H1 (cell line): ENCODE results near the gene ACTR6.

ENCODE experiments used
- CHD2 ChIP-seq: IDR thresholded peaks from 2 replicates; pipeline ENCODE4 v1.6.1; 2012; ENCODE audit warnings: low read length, improper control_type of control experiment
- CREB1 ChIP-seq: IDR thresholded peaks from 2 replicates; pipeline ENCODE4 v1.6.1; 2012; ENCODE audit warnings: inconsistent platforms
- EP300 ChIP-seq, 2 experiments: IDR thresholded peaks; 1 replicate in 1 of 2; 2 replicates in 1 of 2; pipeline ENCODE4 v1.6.1; 2011 to 2012; ENCODE audit warnings: low read depth in 2 of 2, low read length in 2 of 2, mild to moderate bottlenecking in 2 of 2, borderline replicate concordance in 1 of 2, inconsistent platforms in 1 of 2, moderate library complexity in 1 of 2
- GTF2F1 ChIP-seq: IDR thresholded peaks from 2 replicates; pipeline ENCODE4 v1.6.1; 2012; ENCODE audit warnings: low read depth, low read length, improper control_type of control experiment, borderline replicate concordance
- KDM1A ChIP-seq: fragments of 200-600, 300-600 bp; sonication (generic); IDR thresholded peaks from 2 replicates; pipeline ENCODE4 v1.7.1; 2016; ENCODE audit warnings: mild to moderate bottlenecking, low read length, borderline replicate concordance
- POLR2A ChIP-seq, 2 experiments: IDR thresholded peaks; 1 replicate in 1 of 2; 2 replicates in 1 of 2; pipeline ENCODE4 v1.6.1; 2011; ENCODE audit warnings: low read depth in 2 of 2, low read length in 2 of 2, mild to moderate bottlenecking in 2 of 2; ENCODE audit errors: control extremely low read depth in 1 of 2
- POLR2AphosphoS5 ChIP-seq: IDR thresholded peaks from 2 replicates; pipeline ENCODE4 v1.6.1; 2011; ENCODE audit warnings: low read depth, low read length
- TF ChIP-seq, protein P1 (sequence below), 3 experiments: IDR thresholded peaks; 1 replicate in 2 of 3; 2 replicates in 1 of 3; pipeline versions ENCODE4 v1.5.1 to v1.6.1; 2011; ENCODE audit warnings: low read length in 3 of 3, mild to moderate bottlenecking in 3 of 3, inconsistent platforms in 2 of 3, low read depth in 1 of 3, moderate library complexity in 1 of 3; ENCODE audit not compliant: insufficient read depth in 1 of 3; ENCODE audit errors: control extremely low read depth in 1 of 3

DNA sequence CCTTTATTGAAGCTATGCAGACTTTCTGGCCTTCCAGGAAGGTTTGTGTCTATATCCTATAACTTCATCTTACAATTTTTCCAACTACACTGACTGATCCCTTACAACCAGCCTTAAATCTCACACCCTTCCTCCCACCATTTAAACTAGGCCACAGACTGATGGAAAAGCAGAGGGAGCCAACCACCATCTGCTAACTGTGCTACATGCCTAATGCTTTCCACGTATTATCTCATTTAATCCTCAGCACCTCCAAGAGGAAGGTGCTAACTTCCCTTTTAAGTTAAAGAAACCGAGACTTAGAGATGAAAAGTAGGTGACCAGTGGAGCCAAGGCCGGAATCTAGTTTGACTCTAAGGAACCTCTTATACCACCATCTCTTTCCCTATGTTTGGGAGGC lies 35.3 kb upstream of the ACTR6 start:
- TF ChIP-seq CHD2 = no peak
- TF ChIP-seq GTF2F1 = no peak
- TF ChIP-seq, protein P1, sequence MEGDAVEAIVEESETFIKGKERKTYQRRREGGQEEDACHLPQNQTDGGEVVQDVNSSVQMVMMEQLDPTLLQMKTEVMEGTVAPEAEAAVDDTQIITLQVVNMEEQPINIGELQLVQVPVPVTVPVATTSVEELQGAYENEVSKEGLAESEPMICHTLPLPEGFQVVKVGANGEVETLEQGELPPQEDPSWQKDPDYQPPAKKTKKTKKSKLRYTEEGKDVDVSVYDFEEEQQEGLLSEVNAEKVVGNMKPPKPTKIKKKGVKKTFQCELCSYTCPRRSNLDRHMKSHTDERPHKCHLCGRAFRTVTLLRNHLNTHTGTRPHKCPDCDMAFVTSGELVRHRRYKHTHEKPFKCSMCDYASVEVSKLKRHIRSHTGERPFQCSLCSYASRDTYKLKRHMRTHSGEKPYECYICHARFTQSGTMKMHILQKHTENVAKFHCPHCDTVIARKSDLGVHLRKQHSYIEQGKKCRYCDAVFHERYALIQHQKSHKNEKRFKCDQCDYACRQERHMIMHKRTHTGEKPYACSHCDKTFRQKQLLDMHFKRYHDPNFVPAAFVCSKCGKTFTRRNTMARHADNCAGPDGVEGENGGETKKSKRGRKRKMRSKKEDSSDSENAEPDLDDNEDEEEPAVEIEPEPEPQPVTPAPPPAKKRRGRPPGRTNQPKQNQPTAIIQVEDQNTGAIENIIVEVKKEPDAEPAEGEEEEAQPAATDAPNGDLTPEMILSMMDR (IDR thresholded peaks at IDR 0.05; ENCODE audit: control extremely low read depth in 1 of 3, insufficient read depth in 1 of 3, low read depth in 1 of 3, low read length in 3 of 3) = no peak
- no peak for TF ChIP-seq CREB1
- no peak for TF ChIP-seq EP300 (IDR thresholded peaks at IDR 0.05; ENCODE audit: borderline replicate concordance in 1 of 2, low read depth in 2 of 2, low read length in 2 of 2)
- no peak for TF ChIP-seq POLR2AphosphoS5
- TF ChIP-seq KDM1A = no peak
- TF ChIP-seq POLR2A (IDR thresholded peaks at IDR 0.05; ENCODE audit: control extremely low read depth in 1 of 2, low read depth in 2 of 2, low read length in 2 of 2) = no peak
